K562 (cell line): Measurements from ENCODE around the gene SUPT5H. TPM values are rescaled to one million over a fixed set of nuclear protein-coding genes. Genes with fewer than 3 reads are reported as not detected.

Source experiments
- ATF3 ChIP-seq, 2 experiments: fragments of 450-650 bp in 1 of 2; sonication (generic) in 1 of 2; formaldehyde crosslinking in 1 of 2; IDR thresholded peaks in 1 of 2; conservative IDR thresholded peaks in 1 of 2; 2 replicates each; pipeline versions ENCODE4 v1.6.1 to v1.8.1; 2016 to 2023; ENCODE audit warnings: mild to moderate bottlenecking in 2 of 2, moderate library complexity in 2 of 2, inconsistent platforms in 1 of 2, missing genetic modification reagents in 1 of 2
- ETV6 ChIP-seq, 3 experiments: fragments of 150-350 bp in 1 of 3; sonication (generic) in 1 of 3; formaldehyde crosslinking in 1 of 3; IDR thresholded peaks; 2 replicates each; pipeline versions ENCODE4 v1.6.1 to v1.8.0; 2014 to 2022; ENCODE audit warnings: borderline replicate concordance in 2 of 3, low read depth in 2 of 3, antibody characterized with exemption in 1 of 3, low read length in 1 of 3, mild to moderate bottlenecking in 1 of 3, missing genetic modification reagents in 1 of 3
- HDAC6 ChIP-seq: IDR thresholded peaks from 2 replicates; pipeline ENCODE4 v1.6.1; 2012; ENCODE audit warnings: low read depth, mild to moderate bottlenecking, control low read depth, inconsistent platforms, low read length, moderate library complexity
- MYC ChIP-seq, 2 experiments: fragments of 250-450 bp in 1 of 2; sonication (Bioruptor Pico) in 1 of 2; IDR thresholded peaks; 2 replicates each; pipeline versions ENCODE4 v1.5.1 to v1.6.1; 2012 to 2021; ENCODE audit warnings: low read depth in 2 of 2, borderline replicate concordance in 1 of 2, improper control_type of control experiment in 1 of 2, low read length in 1 of 2, mild to moderate bottlenecking in 1 of 2, moderate library complexity in 1 of 2
- NR4A1 ChIP-seq, 2 experiments: fragments of 250-450 bp in 1 of 2; fragments of 450-650 bp in 1 of 2; sonication (Bioruptor Pico) in 1 of 2; IDR thresholded peaks; 2 replicates each; pipeline versions ENCODE4 v1.4.0 to v1.6.1; 2016 to 2020; ENCODE audit warnings: mild to moderate bottlenecking in 2 of 2, missing compliant biosample characterization in 1 of 2, missing genetic modification characterization in 1 of 2, moderate library complexity in 1 of 2
- RERE ChIP-seq: sonication (generic); formaldehyde crosslinking; IDR thresholded peaks from 2 replicates; pipeline ENCODE4 v1.8.0; 2023; ENCODE audit warnings: missing genetic modification reagents, mild to moderate bottlenecking, borderline replicate concordance
- RUNX1 ChIP-seq: sonication (generic); IDR thresholded peaks from 2 replicates; pipeline ENCODE4 v1.6.1; 2016; ENCODE audit warnings: antibody characterized with exemption, low read depth
- SIN3A ChIP-seq, 2 experiments: fragments of 150-350 bp in 1 of 2; IDR thresholded peaks; 2 replicates each; pipeline ENCODE4 v1.6.1; 2011 to 2016; ENCODE audit warnings: borderline replicate concordance in 2 of 2, low read depth in 2 of 2, low read length in 2 of 2, mild to moderate bottlenecking in 2 of 2, moderate library complexity in 2 of 2; ENCODE audit not compliant: control insufficient read depth in 1 of 2
- TEAD1 ChIP-seq, 2 experiments: fragments of 450-650 bp in 1 of 2; sonication (generic) in 1 of 2; formaldehyde crosslinking; IDR thresholded peaks; 2 replicates each; pipeline versions ENCODE4 v1.4.0 to v1.8.0; 2020 to 2022; ENCODE audit warnings: mild to moderate bottlenecking in 2 of 2, missing genetic modification reagents in 1 of 2
- TEAD2 ChIP-seq: fragments of 450-650 bp; IDR thresholded peaks from 2 replicates; pipeline ENCODE4 v1.6.1; 2016; ENCODE audit warnings: missing genetic modification characterization, control low read depth, missing compliant biosample characterization
- YY1 ChIP-seq, 3 experiments: IDR thresholded peaks; 2 replicates each; pipeline ENCODE4 v1.6.1; 2011; ENCODE audit warnings: low read length in 2 of 3, mild to moderate bottlenecking in 2 of 3, moderate library complexity in 2 of 3, borderline replicate concordance in 1 of 3, control low read depth in 1 of 3, low read depth in 1 of 3; ENCODE audit not compliant: insufficient read depth in 3 of 3, insufficient replicate concordance in 2 of 3, control insufficient read depth in 1 of 3, insufficient read length in 1 of 3; ENCODE audit errors: extremely low read depth in 1 of 3
- ZBTB7A ChIP-seq: IDR thresholded peaks from 2 replicates; pipeline ENCODE4 v1.6.1; 2011; ENCODE audit warnings: low read depth, mild to moderate bottlenecking, low read length, moderate library complexity, borderline replicate concordance; ENCODE audit not compliant: control insufficient read depth
- ZC3H4 ChIP-seq: sonication (generic); formaldehyde crosslinking; IDR thresholded peaks from 2 replicates; pipeline ENCODE4 v1.9.0; 2021; ENCODE audit warnings: missing genetic modification reagents, borderline replicate concordance
- ZNF408 ChIP-seq: fragments of 250-450 bp; sonication (Bioruptor Pico); IDR thresholded peaks from 2 replicates; pipeline ENCODE4 v1.4.0; 2020; ENCODE audit warnings: low read depth, mild to moderate bottlenecking, moderate library complexity
- ZNF507 ChIP-seq: conservative IDR thresholded peaks from 2 replicates; pipeline ENCODE4 v1.6.1; 2017; ENCODE audit warnings: missing genetic modification characterization, missing compliant biosample characterization
- ZNF644 ChIP-seq: fragments of 200-800 bp; sonication (Bioruptor generic); IDR thresholded peaks from 2 replicates; pipeline ENCODE4 v1.6.1; 2016; ENCODE audit warnings: low read depth, missing genetic modification characterization, missing compliant biosample characterization
- ZNF77 ChIP-seq: fragments of 250-450 bp; sonication (Bioruptor Pico); IDR thresholded peaks from 2 replicates; pipeline ENCODE4 v1.5.0; 2020
- polyA plus RNA-seq, 8 experiments: library from polyadenylated mRNA; depleted of rRNA in 4 of 8; stranded (reverse) in 5 of 8; unstranded in 3 of 8; fragments of >200 nt; fragmentation: Nextera tagmentation in 2 of 8; fragmentation: Illumina TruSeq in 1 of 8; extraction: Ambion mirVana in 2 of 8; extraction: Trizol in 1 of 8; gene quantifications; 2 replicates each; pipeline versions ENCODE4 v1.2.1 to v1.2.3, GENCODE V29; 2011 to 2014; ENCODE audit warnings: inconsistent platforms in 1 of 8, missing spikeins in 1 of 8
- total RNA-seq, 7 experiments: library from RNA; depleted of rRNA in 6 of 7; stranded (reverse); fragments of >200 nt in 6 of 7; fragmentation: Illumina TruSeq in 2 of 7; extraction: Trizol in 2 of 7; gene quantifications; 2 replicates each; pipeline versions ENCODE4 v1.2.1 to v1.2.3, GENCODE V29; 2011 to 2021; ENCODE audit warnings: low replicate concordance in 1 of 7

SUPT5H gene
- total and polyA plus RNA-seq, 9 of the 15 experiments (the other 6 are each of a cell fraction or from before 2014, with no cell fraction given) = 13.3 to 85.9 (median 35.9) TPM

GRCh38 chr19:39406656-39407409 is 38.5 kb upstream of the SUPT5H start, which contains the start of gene ZFP36 (continued):
- TF ChIP-seq RERE (CRISPR knock-in tag) = peak; percentile 58; the same call in 1 of the 2 replicates
- TF ChIP-seq TEAD2 (tag) = no peak
- peak; percentile 76 to 87; a peak in 2 of 4 replicates for TF ChIP-seq SIN3A (IDR thresholded peaks at IDR 0.05; ENCODE audit: borderline replicate concordance in 2 of 2, control insufficient read depth in 1 of 2, low read depth in 2 of 2, low read length in 2 of 2)
- no peak for TF ChIP-seq NR4A1 (CRISPR knock-in tag; IDR thresholded peaks at IDR 0.05)
- no peak for TF ChIP-seq NR4A1 (tag; IDR thresholded peaks at IDR 0.05)
- TF ChIP-seq MYC (IDR thresholded peaks at IDR 0.05; ENCODE audit: low read depth, low read length) = peak; percentile 10
- TF ChIP-seq MYC (CRISPR knock-in tag; IDR thresholded peaks at IDR 0.05; ENCODE audit: borderline replicate concordance, low read depth) = no peak
- TF ChIP-seq YY1 (IDR thresholded peaks at IDR 0.05; ENCODE audit: borderline replicate concordance in 1 of 3, control insufficient read depth in 1 of 3, extremely low read depth in 1 of 3, insufficient read depth in 3 of 3, insufficient read length in 1 of 3, insufficient replicate concordance in 2 of 3, low read depth in 1 of 3, low read length in 2 of 3) = peak in 2 of 3 experiments; percentile 62 to 68
- peak in 1 of 2 experiments; percentile 64; a peak in 2 of 4 replicates for TF ChIP-seq TEAD1 (CRISPR knock-in tag; IDR thresholded peaks at IDR 0.05)
- TF ChIP-seq ETV6 (IDR thresholded peaks at IDR 0.05; ENCODE audit: borderline replicate concordance in 1 of 2, low read depth in 2 of 2, low read length in 1 of 2) = no peak
- TF ChIP-seq ETV6 (CRISPR knock-in tag; IDR thresholded peaks at IDR 0.05; ENCODE audit: borderline replicate concordance) = no peak
- no peak for TF ChIP-seq ZNF507 (tag)
- TF ChIP-seq ZNF644 (tag) = no peak
- peak; percentile 87; the same call in 1 of the 2 replicates for TF ChIP-seq ZBTB7A
- TF ChIP-seq RUNX1 = no peak
- TF ChIP-seq ZNF77 (CRISPR knock-in tag) = no peak
- 0 out of 2 replicates have a peak, but pooled peaks have one; percentile 32 for TF ChIP-seq ZC3H4 (CRISPR knock-in tag)
- no peak for TF ChIP-seq ZNF408 (CRISPR knock-in tag)
- TF ChIP-seq HDAC6 = no peak
- TF ChIP-seq ATF3 (IDR thresholded peaks at IDR 0.05) = no peak
- peak; percentile 55; the same call in 1 of the 2 replicates for TF ChIP-seq ATF3 (CRISPR knock-in tag; conservative IDR thresholded peaks at IDR 0.05)
